OCI-LY1 (cell line): ENCODE data around the gene TIPRL.

Experiments used
- EZH2 ChIP-seq: fragments of 200-600 bp; sonication (generic), shearing (Covaris generic); IDR thresholded peaks from 2 replicates; pipeline ENCODE4 v1.8.0; 2017; ENCODE audit warnings: borderline replicate concordance, mixed run types, mild to moderate bottlenecking, antibody characterized with exemption, low read length, moderate library complexity, mixed read lengths
- TF ChIP-seq, protein P1 (sequence below): fragments of 200-600 bp; sonication (generic), shearing (Covaris generic); IDR thresholded peaks from 2 replicates; pipeline ENCODE4 v1.5.1; 2017; ENCODE audit warnings: mild to moderate bottlenecking, antibody characterized with exemption, low read length, moderate library complexity, mixed read lengths

GRCh38 chr1:168213349-168213748, 34.6 kb downstream of the TIPRL start:
- TF ChIP-seq, protein P1, sequence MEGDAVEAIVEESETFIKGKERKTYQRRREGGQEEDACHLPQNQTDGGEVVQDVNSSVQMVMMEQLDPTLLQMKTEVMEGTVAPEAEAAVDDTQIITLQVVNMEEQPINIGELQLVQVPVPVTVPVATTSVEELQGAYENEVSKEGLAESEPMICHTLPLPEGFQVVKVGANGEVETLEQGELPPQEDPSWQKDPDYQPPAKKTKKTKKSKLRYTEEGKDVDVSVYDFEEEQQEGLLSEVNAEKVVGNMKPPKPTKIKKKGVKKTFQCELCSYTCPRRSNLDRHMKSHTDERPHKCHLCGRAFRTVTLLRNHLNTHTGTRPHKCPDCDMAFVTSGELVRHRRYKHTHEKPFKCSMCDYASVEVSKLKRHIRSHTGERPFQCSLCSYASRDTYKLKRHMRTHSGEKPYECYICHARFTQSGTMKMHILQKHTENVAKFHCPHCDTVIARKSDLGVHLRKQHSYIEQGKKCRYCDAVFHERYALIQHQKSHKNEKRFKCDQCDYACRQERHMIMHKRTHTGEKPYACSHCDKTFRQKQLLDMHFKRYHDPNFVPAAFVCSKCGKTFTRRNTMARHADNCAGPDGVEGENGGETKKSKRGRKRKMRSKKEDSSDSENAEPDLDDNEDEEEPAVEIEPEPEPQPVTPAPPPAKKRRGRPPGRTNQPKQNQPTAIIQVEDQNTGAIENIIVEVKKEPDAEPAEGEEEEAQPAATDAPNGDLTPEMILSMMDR: no peak
- TF ChIP-seq EZH2: no peak
